OCI-LY7 (cell line): ENCODE data around the gene UBE2J2.

Experiments used
- EZH2phosphoT487 ChIP-seq: fragments of 200-600 bp; sonication (generic); IDR thresholded peaks from 2 replicates; pipeline ENCODE4 v1.6.1; 2018; ENCODE audit warnings: low read depth, borderline replicate concordance, mild to moderate bottlenecking, mixed run types, antibody characterized with exemption, low read length, moderate library complexity, mixed read lengths
- TF ChIP-seq, protein P1 (sequence below): fragments of 200-600 bp; sonication (generic); conservative IDR thresholded peaks from 2 replicates; pipeline ENCODE4 v1.5.1; 2014; ENCODE audit warnings: mild to moderate bottlenecking, antibody characterized with exemption, low read length, moderate library complexity, mixed read lengths

DNA sequence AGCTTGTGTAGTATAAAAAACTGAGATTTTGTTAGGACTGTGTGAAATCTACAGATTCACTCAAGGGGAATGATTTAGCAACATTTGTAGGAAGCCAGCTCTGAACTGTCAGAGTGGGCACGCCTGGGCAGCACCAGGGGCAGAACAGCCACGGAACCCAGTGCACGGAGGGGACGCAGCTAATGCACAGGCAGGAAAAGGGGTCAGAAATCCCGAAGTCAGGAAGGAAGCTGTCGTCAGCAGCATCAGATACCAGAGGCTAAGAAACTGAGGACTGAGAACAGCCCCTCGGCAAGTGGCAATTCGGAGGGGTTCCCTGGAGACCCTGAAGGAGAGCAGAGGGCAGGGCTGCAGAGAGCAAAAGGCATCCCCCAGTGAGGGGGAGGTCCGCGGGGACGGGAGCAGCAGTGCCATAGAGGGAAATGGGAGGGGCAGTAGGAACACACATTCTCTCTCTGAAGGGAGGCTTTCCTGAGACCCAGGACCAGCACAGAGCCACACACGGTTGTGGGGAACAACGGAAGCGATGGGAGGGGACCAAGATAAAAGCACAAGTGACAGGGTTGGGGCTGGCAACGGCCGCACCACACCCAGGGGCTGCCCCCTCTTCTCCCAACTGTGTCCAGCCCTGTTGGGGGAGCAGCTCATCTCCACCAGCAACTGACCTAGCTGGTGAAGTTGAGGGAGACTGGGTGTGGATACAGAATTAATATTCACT lies 12.7 kb downstream of the UBE2J2 start:
- TF ChIP-seq, protein P1, sequence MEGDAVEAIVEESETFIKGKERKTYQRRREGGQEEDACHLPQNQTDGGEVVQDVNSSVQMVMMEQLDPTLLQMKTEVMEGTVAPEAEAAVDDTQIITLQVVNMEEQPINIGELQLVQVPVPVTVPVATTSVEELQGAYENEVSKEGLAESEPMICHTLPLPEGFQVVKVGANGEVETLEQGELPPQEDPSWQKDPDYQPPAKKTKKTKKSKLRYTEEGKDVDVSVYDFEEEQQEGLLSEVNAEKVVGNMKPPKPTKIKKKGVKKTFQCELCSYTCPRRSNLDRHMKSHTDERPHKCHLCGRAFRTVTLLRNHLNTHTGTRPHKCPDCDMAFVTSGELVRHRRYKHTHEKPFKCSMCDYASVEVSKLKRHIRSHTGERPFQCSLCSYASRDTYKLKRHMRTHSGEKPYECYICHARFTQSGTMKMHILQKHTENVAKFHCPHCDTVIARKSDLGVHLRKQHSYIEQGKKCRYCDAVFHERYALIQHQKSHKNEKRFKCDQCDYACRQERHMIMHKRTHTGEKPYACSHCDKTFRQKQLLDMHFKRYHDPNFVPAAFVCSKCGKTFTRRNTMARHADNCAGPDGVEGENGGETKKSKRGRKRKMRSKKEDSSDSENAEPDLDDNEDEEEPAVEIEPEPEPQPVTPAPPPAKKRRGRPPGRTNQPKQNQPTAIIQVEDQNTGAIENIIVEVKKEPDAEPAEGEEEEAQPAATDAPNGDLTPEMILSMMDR = no peak
- no peak for TF ChIP-seq EZH2phosphoT487
